ENCODE data around the gene USP17L28.
"Not testable (repeated sequence)": the region's sequence is repeated elsewhere in the genome, so short reads cannot be mapped to it uniquely, and the experiment has no call there.

Gene USP17L28

GRCh38 chr4:9348593-9348992 is at the start of gene USP17L28:
Gene USP17L28 (plus strand): TSS chr4:9348893. CDS start chr4:9348893, 0 bp downstream.
- DNase-seq (ENCODE audit: low read depth) = not testable (repeated sequence)

DNA sequence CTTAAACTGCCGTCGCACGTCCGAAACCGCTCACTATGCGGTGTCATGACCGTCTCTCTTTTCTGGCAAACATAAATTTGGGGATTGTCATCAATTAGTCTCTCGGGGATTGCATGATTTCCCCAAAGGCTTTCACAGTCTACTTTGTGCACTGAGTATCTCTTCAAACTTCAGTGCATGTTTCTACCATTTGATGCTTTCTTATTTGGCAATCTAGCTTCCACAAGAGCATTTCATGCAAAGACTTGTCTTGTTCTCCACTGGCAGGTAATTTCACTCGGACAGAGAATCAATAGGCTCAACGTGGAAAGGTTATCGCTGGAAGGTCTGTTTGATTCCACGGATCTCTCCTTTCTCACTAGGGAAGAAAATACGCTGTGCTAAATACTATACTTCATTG is 24.5 kb upstream of the USP17L28 start:
- not testable (repeated sequence) for DNase-seq (ENCODE audit: low read depth)

DNA sequence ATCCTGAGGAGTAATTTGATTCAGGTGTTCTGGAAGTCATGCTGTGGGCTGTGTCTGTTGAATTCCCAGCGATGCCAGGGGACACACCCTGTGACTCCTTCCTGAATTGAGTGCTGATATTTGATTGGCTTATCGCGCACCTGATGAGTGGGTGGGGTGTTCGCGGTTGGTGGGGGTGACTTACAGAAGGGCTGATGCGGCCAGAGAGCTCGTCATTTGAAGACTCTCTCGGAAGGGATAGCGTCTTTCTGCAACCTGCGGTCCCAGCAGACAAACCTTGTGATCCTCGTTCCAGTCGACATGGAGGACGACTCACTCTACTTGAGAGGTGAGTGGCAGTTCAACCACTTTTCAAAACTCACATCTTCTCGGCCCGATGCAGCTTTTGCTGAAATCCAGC is 23.8 kb upstream of the USP17L28 start, which contains the start of gene USP17L24:
TSS of gene USP17L24 (plus strand) at position 301 of the 400 bp plus-strand sequence. CDS start at position 301, 0 bp downstream.
- DNase-seq (ENCODE audit: low read depth) = not testable (repeated sequence)

DNA sequence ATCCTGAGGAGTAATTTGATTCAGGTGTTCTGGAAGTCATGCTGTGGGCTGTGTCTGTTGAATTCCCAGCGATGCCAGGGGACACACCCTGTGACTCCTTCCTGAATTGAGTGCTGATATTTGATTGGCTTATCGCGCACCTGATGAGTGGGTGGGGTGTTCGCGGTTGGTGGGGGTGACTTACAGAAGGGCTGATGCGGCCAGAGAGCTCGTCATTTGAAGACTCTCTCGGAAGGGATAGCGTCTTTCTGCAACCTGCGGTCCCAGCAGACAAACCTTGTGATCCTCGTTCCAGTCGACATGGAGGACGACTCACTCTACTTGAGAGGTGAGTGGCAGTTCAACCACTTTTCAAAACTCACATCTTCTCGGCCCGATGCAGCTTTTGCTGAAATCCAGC is 19.1 kb upstream of the USP17L28 start, which contains the start of gene USP17L25:
TSS of gene USP17L25 (plus strand) at position 301 of the 400 bp plus-strand sequence. CDS start at position 301, 0 bp downstream.
- DNase-seq (ENCODE audit: low read depth) = not testable (repeated sequence)

- not testable (repeated sequence) for DNase-seq (ENCODE audit: low read depth)
Observed at GRCh38 chr4:9334358-9334757, 14.3 kb upstream of the USP17L28 start, which contains the start of gene USP17L26. Gene USP17L26 (plus strand): TSS chr4:9334658. CDS start chr4:9334658, 0 bp downstream.

GRCh38 chr4:9339103-9339502 is 9.6 kb upstream of the USP17L28 start, which contains the start of gene USP17L5:
Gene USP17L5 (plus strand): TSS chr4:9339403. CDS start chr4:9339403, 0 bp downstream.
- DNase-seq (ENCODE audit: low read depth) = not testable (repeated sequence)

- DNase-seq (ENCODE audit: low read depth) = not testable (repeated sequence)
Observed at GRCh38 chr4:9343848-9344247, 4.8 kb upstream of the USP17L28 start, which contains the start of gene USP17L27. Gene USP17L27 (plus strand): TSS chr4:9344148. CDS start chr4:9344148, 0 bp downstream.

GRCh38 chr4:9350866-9351265 is 2.2 kb downstream of the USP17L28 start:
- DNase-seq (ENCODE audit: low read depth) = not testable (repeated sequence)

- DNase-seq (ENCODE audit: low read depth) = not testable (repeated sequence)
Observed at GRCh38 chr4:9353338-9353737, 4.6 kb downstream of the USP17L28 start, which contains the start of gene USP17L29. Gene USP17L29 (plus strand): TSS chr4:9353638. CDS start chr4:9353638, 0 bp downstream.

DNA sequence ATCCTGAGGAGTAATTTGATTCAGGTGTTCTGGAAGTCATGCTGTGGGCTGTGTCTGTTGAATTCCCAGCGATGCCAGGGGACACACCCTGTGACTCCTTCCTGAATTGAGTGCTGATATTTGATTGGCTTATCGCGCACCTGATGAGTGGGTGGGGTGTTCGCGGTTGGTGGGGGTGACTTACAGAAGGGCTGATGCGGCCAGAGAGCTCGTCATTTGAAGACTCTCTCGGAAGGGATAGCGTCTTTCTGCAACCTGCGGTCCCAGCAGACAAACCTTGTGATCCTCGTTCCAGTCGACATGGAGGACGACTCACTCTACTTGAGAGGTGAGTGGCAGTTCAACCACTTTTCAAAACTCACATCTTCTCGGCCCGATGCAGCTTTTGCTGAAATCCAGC is 14.1 kb downstream of the USP17L28 start, which contains the start of gene USP17L30:
TSS of gene USP17L30 (plus strand) at position 301 of the 400 bp plus-strand sequence. CDS start at position 301, 0 bp downstream.
- DNase-seq (ENCODE audit: low read depth) = not testable (repeated sequence)

DNA sequence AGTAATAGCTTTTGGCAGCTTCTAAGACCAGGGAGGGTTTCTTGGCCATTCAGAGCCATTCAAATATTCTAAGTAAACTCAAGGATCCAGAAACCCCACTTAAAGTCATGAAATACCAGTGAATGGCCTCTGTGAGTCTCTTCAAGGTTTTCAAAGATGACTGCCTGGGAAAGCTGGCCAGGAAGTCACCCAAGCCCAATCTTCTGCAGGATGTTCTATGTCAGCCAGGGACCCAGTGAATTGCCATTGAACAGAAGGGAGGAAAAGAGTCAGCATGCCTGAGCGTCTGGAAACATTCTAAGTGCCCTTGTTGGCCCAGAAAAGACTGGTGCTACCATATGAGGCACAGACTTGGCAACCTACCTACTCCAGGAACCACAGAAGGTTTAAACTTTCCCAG is 31.2 kb downstream of the USP17L28 start:
- not testable (repeated sequence) for DNase-seq (ENCODE audit: low read depth)

- DNase-seq (ENCODE audit: low read depth) = not testable (repeated sequence)
Observed at GRCh38 chr4:9381012-9381534, 32.4 kb downstream of the USP17L28 start.

GRCh38 chr4:9384126-9384525 is 35.4 kb downstream of the USP17L28 start:
- no peak for DNase-seq (ENCODE audit: low read depth)

- DNase-seq (ENCODE audit: low read depth) = not testable (repeated sequence)
Observed at GRCh38 chr4:9389001-9389400, 40.3 kb downstream of the USP17L28 start.
